ENCODE measurements around the gene SCN3A. TPM values are rescaled to one million over a fixed set of nuclear protein-coding genes. Genes with fewer than 3 reads are reported as not detected.

Gene SCN3A
- total and polyA plus RNA-seq, 9 of the 15 experiments (the other 6 are each of a cell fraction or from before 2014, with no cell fraction given) = not detected

DNA sequence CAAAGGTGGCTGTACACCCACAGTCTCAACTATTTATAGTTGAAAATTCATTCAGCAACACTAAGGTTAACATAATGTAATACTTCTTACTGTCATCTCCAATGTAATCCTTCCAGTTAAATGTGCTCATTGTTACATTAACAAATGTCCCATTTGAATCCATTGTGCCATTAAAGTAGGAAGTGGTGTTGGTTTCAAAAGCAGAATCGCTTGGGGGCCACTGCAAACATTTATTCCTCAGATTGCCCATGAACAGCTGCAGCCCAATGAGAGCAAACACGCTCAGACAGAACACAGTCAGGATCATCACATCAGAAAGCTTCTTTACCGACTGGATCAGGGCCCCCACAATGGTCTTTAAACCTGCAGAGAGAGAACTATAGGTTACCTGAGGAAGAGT is 41.4 kb downstream of the SCN3A start:
- Histone ChIP-seq H3K4me3 (no peak overlapping the region), H3K9me1 (ENCODE audit: control insufficient read depth, insufficient read depth, low read length) (no peaks in the 10 kb centered on the region), H3K9ac (ENCODE audit: insufficient read depth in 1 of 2, low read depth in 2 of 2, low read length in 2 of 2) (no peak overlapping the region), H3K79me2 (ENCODE audit: control insufficient read depth, insufficient read depth, low read length) (no peaks in the 10 kb centered on the region), H3K36me3 (ENCODE audit: control insufficient read depth, insufficient read depth, low read length) (no peaks in the 10 kb centered on the region), H3K4me2 (ENCODE audit: insufficient read depth, low read length) (no peak overlapping the region), H3K27ac (ENCODE audit: extremely low read depth, low read depth, low read length) (no peak overlapping the region), H3K9me3 (replicated peaks; ENCODE audit: control insufficient read depth, insufficient read depth, low read depth, low read length) (no peaks in the 10 kb centered on the region), H2AFZ (ENCODE audit: low read depth, low read length) (no peak overlapping the region), H4K20me1 (replicated peaks; ENCODE audit: control insufficient read depth, insufficient read depth, low read length) (no peaks in the 10 kb centered on the region), H3K4me1 (replicated peaks in 1 of 2; ENCODE audit: control insufficient read depth in 2 of 2, insufficient read depth in 2 of 2, low read length in 2 of 2) (no peaks in the 10 kb centered on the region), H3K27me3 (ENCODE audit: control insufficient read depth in 2 of 2, insufficient read depth in 2 of 2, low read length in 2 of 2) (no peaks in the 10 kb centered on the region)
- in situ Hi-C loops (cut with MboI) = no loop called here
- intact Hi-C loops (cut with micrococcal nuclease) = no loop called here
- WGBS (ENCODE audit: insufficient coverage, low coverage, missing lambda C conversion rate) = 2% methylated on average over 3 of the region's 3 CpGs
- no peak for ATAC-seq
- no peak for FAIRE-seq
- ChIA-PET POLR2A (no interaction called here), CTCF (ENCODE audit: low intra/inter-chr PET ratio) (no interaction called here)
- BruUV-seq (replicated peaks) = no TSS peak
- no peak for DNase-seq (ENCODE audit: extremely low read depth in 1 of 4, low spot score in 3 of 4)
- TF ChIP-seq, protein P1, sequence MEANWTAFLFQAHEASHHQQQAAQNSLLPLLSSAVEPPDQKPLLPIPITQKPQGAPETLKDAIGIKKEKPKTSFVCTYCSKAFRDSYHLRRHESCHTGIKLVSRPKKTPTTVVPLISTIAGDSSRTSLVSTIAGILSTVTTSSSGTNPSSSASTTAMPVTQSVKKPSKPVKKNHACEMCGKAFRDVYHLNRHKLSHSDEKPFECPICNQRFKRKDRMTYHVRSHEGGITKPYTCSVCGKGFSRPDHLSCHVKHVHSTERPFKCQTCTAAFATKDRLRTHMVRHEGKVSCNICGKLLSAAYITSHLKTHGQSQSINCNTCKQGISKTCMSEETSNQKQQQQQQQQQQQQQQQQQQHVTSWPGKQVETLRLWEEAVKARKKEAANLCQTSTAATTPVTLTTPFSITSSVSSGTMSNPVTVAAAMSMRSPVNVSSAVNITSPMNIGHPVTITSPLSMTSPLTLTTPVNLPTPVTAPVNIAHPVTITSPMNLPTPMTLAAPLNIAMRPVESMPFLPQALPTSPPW (CRISPR knock-in tag; IDR thresholded peaks at IDR 0.05) = no peak
- TF ChIP-seq CUX1 (CRISPR knock-in tag; IDR thresholded peaks at IDR 0.05) (no peak), THAP12 (CRISPR knock-in tag; IDR thresholded peaks at IDR 0.05) (no peak), ATF2 (CRISPR knock-in tag; IDR thresholded peaks at IDR 0.05) (no peak), PTBP1 (IDR thresholded peaks at IDR 0.05; ENCODE audit: low read depth, low read length) (no peak), CXXC5 (CRISPR knock-in tag; IDR thresholded peaks at IDR 0.05) (no peak), HMG20B (CRISPR knock-in tag; IDR thresholded peaks at IDR 0.05) (no peak), NCOA2 (IDR thresholded peaks at IDR 0.05; ENCODE audit: partially characterized antibody in 2 of 2) (no peak), TRIM28 (IDR thresholded peaks at IDR 0.05) (no peak), MEF2D (tag; conservative IDR thresholded peaks at IDR 0.05; ENCODE audit: low read depth) (no peak)
- TF ChIP-seq, protein P2, sequence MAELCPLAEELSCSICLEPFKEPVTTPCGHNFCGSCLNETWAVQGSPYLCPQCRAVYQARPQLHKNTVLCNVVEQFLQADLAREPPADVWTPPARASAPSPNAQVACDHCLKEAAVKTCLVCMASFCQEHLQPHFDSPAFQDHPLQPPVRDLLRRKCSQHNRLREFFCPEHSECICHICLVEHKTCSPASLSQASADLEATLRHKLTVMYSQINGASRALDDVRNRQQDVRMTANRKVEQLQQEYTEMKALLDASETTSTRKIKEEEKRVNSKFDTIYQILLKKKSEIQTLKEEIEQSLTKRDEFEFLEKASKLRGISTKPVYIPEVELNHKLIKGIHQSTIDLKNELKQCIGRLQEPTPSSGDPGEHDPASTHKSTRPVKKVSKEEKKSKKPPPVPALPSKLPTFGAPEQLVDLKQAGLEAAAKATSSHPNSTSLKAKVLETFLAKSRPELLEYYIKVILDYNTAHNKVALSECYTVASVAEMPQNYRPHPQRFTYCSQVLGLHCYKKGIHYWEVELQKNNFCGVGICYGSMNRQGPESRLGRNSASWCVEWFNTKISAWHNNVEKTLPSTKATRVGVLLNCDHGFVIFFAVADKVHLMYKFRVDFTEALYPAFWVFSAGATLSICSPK (IDR thresholded peaks at IDR 0.05; ENCODE audit: borderline replicate concordance) = no peak
